GM12875 (cell line): Measurements from ENCODE around the gene CLDN25.

ENCODE experiments used
- H3K4me3 ChIP-seq: one replicate; pipeline ENCODE4 v1.5.1; 2011; ENCODE audit warnings: low read depth, low read length, control low read depth
- CTCF ChIP-seq: IDR thresholded peaks from 2 replicates; pipeline ENCODE4 v1.5.1; 2011; ENCODE audit warnings: low read depth, mild to moderate bottlenecking, control low read depth, inconsistent platforms, low read length, moderate library complexity, borderline replicate concordance; ENCODE audit not compliant: insufficient read depth

Gene CLDN25

GRCh38 chr11:113829751-113830150 lies 50.2 kb downstream of the CLDN25 start:
- no peak overlapping the region for H3K4me3 ChIP-seq
- TF ChIP-seq CTCF = no peak
